Glomerular visceral epithelial cell (primary cell): ENCODE results near the gene ALK.

Source experiments
- DNase-seq: peaks from one replicate; pipeline ENCODE4 v3.0.0-alpha.2; 2016; ENCODE audit errors: extremely low spot score

ALK gene

DNA sequence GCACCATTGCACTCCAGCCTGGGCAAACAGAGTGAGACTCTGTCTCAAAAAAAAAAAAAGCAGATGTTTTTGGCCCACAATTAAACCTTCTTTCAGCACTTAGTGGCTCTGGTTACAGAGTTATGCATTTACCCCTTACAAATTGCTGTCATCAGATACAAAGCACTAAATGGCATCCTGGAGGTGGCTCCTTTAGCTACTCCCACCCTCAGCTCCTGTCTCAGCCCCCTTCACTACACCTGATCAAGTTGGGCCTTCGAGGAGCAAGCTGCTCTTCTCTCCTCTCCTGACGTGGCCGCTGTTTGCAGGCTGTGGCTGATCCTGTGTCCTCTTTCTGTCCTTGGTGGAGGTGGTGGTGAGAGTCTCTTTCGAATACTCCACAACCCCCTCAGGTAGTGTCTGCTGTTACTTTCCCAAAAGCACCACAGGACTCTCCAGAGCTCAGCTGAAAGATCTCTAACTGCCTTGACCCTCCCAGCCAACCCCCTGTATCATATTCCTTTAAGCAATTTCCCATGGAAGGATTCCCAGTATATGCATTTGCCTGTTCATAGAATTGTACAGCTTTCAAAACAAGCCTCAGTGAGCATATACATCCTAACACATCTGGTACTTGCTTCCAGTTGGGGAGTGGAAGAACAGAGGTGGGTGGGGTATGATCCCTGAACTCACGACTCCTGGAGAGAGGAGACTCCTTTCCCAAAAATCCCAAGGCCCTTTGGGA lies 520.3 kb downstream of the ALK start:
- DNase-seq, result no peak

DNA sequence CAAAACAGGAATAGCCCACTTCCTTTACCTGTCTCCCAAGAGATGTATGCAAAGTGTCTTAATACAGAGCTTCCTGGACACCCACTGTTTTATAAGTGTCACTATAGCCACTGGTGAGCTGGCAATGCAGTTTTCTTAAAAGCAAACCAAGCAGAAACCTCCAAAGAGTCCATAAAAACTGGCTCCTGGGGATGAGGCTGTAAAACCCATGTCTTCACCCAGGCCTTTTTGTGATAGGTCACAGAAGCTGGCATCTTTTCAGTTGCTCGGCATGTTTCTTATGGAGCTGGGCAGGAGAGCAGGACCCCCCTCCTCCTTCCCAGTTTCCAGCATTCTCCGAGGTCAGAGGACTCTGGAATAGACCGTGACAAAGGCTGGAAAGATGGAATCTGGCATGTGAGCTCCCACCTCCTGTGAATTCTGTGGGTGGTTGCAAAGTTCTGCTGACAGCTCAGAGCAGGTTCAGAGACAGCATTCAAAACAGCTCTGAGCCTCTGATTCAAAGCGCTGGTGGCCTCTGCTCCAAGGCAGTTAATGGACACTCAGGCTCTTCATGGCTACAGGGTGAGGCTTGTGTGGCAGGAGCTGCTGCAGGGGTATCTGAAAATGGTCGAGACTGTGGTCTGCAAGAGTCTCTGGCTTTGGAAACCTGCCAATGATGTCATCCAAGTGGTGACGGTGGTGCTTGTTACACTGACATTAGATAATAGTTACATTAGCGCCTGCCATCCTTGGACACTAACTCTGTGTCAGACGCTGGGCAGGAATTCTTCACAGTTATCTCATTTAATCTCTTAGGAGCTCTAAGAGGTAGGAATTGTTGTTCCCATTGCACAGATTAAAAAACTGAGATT lies 522.8 kb downstream of the ALK start:
- peak; percentile 32 for DNase-seq

DNA sequence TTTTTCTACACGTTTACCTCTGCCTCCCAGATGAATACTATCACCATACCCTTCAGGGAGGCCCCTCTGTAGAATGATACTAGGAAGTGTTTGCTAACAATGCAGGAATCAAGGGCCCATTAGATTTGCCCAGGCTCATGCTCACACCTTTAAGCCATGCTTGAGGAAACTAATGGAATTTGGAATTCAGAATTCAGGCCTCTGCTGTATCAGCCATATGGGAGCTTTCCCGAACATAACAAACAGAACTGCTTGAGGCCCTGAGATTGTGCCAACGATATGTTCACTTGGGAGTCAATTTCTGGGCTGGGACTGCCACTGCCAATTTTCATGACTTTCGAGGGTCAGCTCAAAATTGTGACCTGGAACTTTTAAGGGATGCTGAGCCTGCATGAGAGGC lies 523.7 kb downstream of the ALK start:
- DNase-seq, result no peak

DNA sequence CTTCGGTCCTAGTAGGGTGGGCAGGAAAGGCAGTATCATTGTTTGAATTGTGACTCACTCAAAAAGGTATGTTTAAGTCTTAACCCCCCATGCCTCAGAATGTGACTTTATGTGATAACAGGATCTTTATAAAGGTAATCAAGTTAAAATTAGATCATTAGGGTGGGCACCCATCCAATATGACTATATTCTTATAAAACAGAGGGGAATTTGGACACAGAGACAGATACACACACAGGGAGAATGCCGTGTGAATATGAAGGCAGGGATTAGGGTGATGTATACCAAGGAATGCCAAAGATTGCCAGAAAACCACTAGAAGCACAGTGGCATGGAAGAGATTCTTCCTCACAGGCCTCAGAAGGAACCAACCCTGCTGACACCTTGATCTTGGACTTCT lies 524.3 kb downstream of the ALK start:
- no peak for DNase-seq

DNA sequence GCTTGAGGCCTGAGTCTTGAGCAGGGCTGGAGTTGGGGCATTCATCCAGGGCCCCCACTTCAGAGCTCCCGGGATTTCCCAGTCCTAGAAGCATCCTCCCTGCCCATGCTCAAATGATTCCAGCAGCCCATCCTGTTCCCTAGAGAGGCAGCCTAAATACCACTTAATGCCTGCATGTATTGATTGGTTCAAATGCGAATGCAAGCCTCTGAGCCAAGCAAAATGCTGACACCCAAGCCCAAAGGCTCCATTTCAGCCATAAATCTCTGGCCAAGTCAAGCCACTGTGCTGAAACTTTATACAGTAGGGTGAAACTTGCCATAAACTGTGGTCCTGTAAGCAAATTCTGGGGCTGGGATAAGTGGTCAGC lies 526.4 kb downstream of the ALK start:
- DNase-seq, result no peak

DNA sequence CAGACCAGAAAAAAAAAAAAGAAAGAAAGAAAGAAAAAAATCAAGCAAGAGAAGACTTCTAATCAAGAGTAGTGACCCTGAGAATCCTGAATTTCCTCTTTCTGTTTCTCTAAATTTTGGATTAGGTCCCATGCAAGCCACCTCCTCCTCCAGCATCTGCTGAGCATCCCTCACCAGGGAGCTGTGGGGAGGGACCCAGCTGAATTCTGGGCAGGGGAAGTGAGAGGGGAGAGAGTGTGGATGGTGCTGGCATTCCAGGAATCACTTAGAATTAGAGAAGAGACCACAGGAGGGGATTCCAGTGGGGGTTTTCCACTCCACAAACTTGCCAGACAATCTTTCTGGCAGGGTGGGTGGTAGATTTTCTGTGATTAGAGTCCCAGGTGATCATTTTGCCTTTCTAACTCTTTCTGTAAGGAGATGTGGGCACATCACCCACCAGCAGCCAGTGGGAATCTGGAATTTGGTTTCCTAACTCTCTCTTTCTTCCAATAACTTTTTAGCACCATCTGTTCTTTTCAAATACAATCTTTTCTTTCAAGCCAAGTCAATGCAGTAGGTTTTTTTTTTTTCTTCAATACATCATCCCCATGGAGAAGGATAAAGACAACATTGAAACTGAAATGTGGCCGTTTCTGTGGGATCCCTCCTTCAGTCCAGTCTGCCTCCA lies 526.9 kb downstream of the ALK start:
- DNase-seq, result no peak

DNA sequence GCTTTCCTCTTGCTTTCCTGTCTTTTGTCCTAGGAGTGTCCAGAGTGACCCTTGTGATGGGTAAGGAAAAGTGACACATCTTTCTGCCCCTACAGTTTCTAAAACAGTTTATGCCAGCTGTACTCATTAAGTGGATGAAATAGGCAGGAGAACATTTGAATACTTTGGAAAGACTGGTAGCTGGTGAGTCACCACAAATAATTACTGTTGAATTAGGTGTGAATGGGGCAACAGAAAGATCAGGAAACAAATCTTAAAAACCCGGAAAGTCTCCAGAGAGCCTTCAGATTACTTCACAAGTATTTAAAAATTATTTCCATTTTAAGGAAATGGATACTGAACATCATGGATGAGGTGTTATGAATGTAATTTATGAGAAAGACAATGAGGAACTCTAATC lies 527.7 kb downstream of the ALK start:
- DNase-seq, result no peak

DNA sequence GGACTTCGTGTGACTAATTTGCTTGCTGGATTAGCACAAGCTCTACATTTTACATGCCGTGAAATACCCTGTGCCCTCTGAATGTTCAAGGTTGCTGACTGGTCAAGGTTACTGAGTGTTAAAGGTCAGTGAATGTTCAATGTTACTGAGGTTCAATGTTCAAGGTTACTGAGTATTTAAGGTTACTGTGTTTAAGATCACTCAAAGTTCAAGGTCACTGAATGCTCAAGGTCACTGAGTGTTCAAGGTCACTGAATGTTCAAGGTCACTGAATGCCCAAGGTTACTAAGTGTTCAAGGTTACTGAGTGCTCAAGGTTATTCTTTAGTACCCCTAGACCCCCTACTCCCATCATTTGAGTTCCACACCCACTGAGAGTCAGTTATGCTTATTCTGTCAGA lies 528.6 kb downstream of the ALK start:
- DNase-seq, result no peak

DNA sequence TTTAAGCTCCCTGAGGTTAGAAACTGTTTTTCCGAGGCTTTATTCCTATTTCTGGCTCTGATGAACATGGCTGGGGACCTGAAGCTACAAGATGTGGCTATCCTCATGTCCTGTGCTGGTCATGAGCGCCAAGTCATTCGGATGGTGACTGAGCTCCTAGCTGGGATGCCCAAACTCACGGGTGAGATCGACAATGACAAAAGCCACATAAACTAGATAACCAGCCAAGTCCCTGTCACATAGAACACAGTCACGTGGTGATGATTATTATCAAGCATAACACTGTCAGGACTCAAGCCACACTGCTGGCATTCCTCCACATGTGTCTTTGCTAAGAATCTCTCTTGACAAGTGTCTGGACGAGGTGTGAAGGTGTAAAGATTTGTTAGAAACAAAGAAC lies 531.2 kb downstream of the ALK start:
- no peak for DNase-seq

DNA sequence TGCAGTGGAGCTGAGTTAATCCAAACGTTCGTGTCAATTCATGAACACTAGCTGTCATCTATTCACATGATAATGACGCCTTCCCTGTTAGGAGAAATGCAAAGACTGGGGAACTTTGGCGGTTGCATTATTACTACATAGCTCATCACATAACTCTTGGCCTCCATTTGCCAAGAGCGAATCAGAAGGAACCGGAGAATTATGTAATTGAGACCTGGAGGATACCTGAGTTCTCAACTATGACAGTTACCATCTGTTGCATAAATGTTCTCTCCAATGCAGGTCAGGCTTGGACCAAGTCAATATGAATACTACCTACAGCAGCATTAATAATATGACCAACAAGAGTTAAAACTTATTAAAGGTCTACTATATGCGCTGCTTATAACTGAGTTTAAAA lies 531.7 kb downstream of the ALK start:
- DNase-seq, result no peak

DNA sequence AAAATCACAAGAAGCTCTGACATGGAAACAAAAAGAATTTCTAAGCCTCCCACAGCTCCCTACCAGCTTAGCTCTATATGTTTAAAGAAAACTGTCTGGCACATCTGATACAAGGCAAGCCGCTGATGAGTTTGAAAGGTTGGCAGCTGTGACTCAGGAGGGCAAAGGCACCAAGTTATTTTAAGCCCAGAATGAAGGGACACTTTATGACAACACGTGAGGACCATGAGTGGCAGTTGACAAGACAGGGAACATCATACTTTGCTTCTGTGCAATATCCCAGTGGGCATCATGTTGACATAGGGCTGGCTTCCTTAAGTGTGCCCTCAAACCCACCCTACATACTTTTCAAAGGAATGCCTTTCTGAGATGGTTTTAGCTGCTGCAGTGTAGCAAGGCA lies 533.3 kb downstream of the ALK start:
- DNase-seq, result no peak

DNA sequence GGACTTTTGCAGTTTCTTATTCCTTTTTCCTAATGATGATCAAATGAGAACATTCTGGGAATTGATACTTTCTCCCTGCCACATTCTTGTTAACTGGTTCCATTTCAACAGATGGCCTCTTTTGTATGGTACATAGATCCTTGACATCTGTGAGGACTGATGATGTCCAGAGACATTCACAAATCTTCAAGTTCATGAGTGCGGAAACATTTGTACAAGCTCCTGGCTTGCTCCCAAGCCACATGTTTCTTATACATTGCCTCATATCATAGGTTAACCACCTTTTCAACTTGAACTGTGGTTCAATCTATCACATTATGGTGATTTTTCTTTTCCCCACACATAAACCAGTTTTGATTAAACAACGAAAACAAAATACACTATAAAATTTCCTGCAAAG lies 538.9 kb downstream of the ALK start:
- no peak for DNase-seq

DNA sequence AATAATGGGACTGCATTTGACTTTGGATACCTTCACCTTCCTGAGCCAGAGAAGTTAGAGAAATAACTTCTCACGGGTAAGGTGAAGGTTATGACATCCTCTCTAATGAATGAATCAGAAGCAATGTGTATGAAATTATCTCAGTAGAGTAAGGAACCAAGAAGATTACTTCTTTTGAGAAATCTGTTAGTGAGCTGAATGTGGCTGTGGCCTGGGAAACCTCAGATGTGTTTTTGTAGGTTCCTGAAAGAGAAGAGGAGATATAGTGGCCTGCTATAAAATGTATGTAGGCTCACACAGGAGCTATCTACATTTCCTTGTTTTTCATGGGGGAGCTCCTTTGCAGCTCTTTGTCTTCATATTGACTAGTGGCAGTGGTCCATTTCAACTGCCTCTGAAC lies 543.6 kb downstream of the ALK start:
- no peak for DNase-seq

DNA sequence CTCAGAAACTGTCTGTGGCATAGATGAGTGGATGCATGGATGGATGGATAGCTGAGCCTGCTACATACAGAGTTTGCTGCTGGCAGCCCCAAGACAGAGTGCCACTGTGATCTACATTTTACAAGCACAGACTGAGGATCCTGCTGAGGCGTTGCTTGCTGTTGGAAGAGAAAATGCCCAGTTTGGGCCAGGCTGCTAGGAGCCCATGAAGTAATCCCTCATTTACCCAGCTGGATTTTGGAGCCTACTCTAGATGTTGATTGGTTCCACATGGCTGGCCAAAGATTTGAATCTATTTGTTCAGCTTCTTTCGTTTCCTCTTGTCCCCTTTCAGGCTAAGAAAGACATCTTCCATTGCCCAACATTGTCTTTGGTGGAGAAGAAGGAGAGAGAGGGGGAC lies 544.8 kb downstream of the ALK start:
- DNase-seq, result no peak

DNA sequence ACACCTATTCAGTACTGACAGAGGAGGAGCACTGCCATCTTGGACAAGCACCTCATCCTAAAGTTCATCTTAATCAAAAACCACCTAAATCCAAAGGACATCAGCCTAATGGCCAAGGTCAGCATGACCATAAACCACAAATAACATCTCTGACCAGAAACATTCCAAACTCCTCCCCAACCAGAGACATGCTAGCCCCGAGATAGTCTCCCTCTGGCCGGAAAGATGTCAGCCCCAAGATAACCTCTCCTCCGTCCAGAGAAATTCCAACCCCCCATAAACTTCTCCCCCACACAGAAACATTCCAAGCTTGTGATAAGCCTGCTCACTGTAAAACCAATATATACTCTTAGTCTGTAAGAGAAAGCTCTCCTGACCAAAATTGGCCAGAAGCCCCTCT lies 545.5 kb downstream of the ALK start:
- no peak for DNase-seq

DNA sequence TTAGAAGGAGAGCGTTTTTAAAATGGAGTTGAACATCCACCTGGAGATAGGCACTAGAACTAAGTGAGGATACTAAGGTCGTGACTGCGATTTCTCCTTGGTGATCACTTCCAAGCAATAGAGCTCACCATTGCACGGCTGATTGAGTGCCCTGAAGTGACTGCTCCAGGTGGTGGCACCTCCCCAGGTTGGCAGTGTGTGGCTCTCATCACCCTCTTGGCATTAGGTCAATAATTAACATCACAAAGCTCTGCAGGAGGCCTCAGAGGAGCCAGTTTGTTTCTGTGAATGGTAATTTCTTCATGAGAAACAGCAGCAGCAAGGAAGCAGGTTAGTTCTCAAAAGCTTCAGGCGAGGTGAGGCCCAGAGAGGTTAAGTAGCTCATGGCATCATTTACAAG lies 546.6 kb downstream of the ALK start:
- DNase-seq, result peak; percentile 10

DNA sequence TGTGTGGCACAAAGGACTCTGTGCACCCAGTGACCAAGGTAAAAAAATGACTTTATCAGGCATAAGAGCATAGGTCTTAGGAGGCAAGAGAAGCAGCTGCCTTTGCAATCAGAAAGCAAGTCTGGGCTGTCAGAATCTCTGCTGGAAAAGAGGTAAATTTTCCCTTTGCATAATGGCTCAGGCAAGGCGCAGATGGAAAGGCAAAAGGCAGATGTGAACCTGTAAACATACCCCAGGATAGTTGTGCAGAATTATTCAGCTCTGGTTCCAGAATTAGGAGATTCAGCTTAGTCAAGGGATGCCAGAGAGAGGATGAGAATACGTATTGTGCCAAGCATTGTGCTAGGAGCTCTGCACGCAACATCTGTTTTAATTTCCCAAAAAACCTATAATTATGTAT lies 547.5 kb downstream of the ALK start:
- DNase-seq, result no peak

DNA sequence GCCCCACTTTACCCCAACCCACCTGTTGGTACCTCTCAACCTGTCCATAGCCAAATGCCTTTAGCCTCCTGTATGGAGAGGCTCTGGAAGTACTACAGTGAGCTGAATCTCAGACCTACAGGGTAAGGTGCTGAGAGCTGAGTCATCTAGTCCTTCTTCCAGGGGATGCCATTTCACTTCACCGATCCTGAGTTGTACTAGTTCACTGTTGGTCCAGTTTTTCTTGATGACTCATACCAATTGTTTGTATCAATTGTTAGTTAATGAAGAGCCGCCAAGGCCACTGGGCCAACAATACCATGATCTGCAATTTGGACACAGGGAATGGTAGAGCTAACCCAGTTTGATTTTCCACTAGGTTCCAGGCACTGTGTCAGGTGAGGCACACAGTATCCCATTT lies 549.2 kb downstream of the ALK start:
- DNase-seq, result no peak

DNA sequence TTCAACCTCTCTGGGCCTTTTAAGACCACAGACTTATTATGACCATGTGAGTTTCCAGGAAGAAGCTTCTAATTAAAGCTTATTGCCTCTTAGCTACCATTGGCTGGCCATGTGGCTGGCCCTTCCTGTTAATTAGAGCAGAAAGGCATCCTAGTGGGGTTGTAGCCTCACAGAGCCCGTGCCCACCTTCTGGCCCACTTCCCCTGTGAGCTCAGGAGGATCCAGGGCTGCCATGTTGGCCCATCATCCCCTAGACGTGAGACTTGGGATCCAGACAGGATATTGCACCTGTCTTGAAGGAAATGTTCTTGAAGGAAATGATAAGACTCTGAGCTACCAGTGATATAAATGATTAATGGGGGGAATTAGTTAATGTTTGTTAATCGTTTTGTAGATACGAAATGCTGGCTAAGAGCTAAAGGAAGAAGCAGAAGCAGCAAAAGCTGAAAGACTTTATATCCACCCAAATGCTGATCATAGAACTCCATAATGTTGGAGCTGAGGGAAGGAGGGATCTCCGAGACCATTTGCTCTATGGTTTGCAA lies 550.7 kb downstream of the ALK start:
- DNase-seq, result no peak

DNA sequence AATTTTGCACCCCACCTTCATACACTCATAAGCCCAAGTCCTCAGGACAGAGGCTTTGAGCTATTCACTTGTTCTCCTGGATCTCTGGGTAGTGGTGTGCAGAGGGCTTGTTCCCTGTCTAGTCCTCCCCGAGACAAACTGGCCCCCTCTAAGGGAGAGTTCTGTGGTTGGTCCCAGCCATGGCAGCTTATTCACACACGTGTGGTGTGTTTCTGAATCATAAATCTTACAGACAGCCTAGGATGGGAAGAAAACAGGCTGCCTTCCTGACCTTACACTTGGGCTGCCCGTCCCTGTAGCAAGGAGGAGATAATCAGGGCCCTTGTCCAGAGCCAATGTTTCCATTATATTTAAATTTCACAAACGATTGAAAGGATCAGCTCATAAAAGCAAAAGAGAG lies 551.2 kb downstream of the ALK start:
- DNase-seq, result no peak

DNA sequence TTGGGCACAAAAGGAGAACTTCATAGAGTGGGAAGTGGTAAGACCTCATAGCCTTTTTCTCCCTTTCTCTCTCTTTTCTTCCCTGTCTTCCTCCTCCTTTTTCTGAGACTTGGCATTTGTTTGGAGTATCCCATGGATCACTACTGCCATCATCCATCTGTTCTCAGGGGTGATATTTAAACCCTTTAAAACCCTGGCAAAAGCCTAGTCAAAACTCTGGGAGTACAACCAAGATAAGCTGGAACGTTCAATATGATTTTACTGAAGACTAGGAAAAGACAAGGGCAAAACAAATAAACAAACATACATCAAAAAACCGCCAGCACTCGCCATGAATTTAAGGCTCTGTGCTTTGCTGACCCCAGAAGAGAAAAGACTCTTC lies 552.7 kb downstream of the ALK start:
- DNase-seq, result no peak

DNA sequence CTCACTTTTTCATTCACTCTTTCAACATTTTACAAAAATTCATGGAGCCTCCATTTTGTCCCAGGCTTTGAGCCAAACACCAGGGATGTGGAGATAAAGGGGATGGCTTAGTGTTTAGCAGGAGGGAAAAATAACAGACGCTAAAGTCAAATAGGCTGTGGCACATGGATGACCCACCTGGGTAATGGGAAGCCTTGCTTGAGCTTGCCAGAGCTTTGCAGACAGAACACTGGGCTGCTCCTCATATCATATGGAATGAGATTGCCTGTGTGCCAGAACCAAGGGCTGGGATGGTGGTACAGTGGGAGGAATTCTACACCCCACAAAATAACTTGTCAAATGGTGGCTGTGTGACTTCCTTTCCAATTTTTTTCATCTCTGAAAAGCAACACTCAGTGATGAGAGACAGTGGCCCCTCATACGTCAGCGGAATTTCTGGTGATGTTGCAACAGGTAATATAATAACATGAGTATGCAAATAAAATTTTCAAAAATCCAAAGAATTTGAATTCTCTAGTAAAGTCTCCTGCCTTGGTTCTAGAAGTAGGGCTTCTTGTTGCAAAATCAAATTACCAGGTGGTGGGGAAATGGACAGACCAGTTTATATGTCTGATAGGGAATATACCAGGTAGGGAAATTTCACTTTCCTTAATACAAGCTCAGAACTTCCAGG lies 553.3 kb downstream of the ALK start:
- no peak for DNase-seq
